Caco-2 (cell line): Measurements from ENCODE around the gene PPP1R16B. TPM values are rescaled to one million over a fixed set of nuclear protein-coding genes. Genes with fewer than 3 reads are reported as not detected.
A peak's percentile ranks its signal among the peaks of the same experiment; 100 is the strongest.

ENCODE experiments used
- BruUV-seq: library from RNA; stranded (reverse); fragments of 400-500 nt; replicated peaks from 2 replicates; lab custom pipeline; 2021; lab: Mats Ljungman, UMichigan
- CTCF ChIA-PET: fragments of 300-600 bp; sonication (Branson Sonifier 250); formaldehyde crosslinking; loops from one replicate; lab custom pipeline; 2022; ENCODE audit warnings: antibody characterized with exemption; lab: Charles Lee
- POLR2A ChIA-PET: fragments of 300-600 bp; sonication (Branson Sonifier 250); formaldehyde crosslinking; loops from one replicate; lab custom pipeline; 2022; ENCODE audit warnings: antibody characterized with exemption; lab: Charles Lee
- DNase-seq, 2 experiments: peaks; one replicate each; pipeline versions ENCODE4 v3.0.0 to v3.0.0-alpha.2; 2020 to 2022
- H3K27me3 ChIP-seq: replicated peaks from 2 replicates; pipeline ENCODE4 v1.6.0; 2011; ENCODE audit warnings: low read length; ENCODE audit not compliant: control insufficient read depth, insufficient read depth
- H3K36me3 ChIP-seq: 2 replicates; pipeline ENCODE4 v1.5.1; 2011; ENCODE audit warnings: low read length; ENCODE audit not compliant: control insufficient read depth, insufficient read depth
- H3K4me1 ChIP-seq: fragments of 250-450 bp; sonication (Bioruptor Pico); 2 replicates; pipeline ENCODE4 v1.5.1; 2020; ENCODE audit warnings: mild to moderate bottlenecking
- H3K4me3 ChIP-seq: 2 replicates; pipeline ENCODE4 v1.5.1; 2011; ENCODE audit warnings: low read depth, mild to moderate bottlenecking, control low read depth, low read length
- H3K9me3 ChIP-seq: fragments of 250-450 bp; sonication (Bioruptor Pico); 2 replicates; pipeline ENCODE4 v1.5.1; 2020; ENCODE audit warnings: mild to moderate bottlenecking, moderate library complexity
- H3K27ac Mint-ChIP-seq: one replicate; pipeline ENCODE4 v1.8.0; 2022; ENCODE audit warnings: mixed read lengths; ENCODE audit not compliant: unreplicated experiment
- H3K27me3 Mint-ChIP-seq: one replicate; pipeline ENCODE4 v1.8.0; 2022; ENCODE audit warnings: mixed read lengths; ENCODE audit not compliant: insufficient read depth, unreplicated experiment
- H3K36me3 Mint-ChIP-seq: one replicate; pipeline ENCODE4 v1.8.0; 2022; ENCODE audit warnings: mild to moderate bottlenecking, mixed read lengths; ENCODE audit not compliant: insufficient read depth, unreplicated experiment
- H3K4me1 Mint-ChIP-seq: one replicate; pipeline ENCODE4 v1.8.0; 2022; ENCODE audit warnings: low read depth, mixed read lengths; ENCODE audit not compliant: unreplicated experiment
- H3K4me3 Mint-ChIP-seq: one replicate; pipeline ENCODE4 v1.8.0; 2022; ENCODE audit warnings: mild to moderate bottlenecking, moderate library complexity, mixed read lengths; ENCODE audit not compliant: unreplicated experiment
- H3K9me3 Mint-ChIP-seq: one replicate; pipeline ENCODE4 v1.8.0; 2022; ENCODE audit warnings: mixed read lengths; ENCODE audit not compliant: unreplicated experiment
- intact Hi-C: fragments of 100-400 bp; cut with micrococcal nuclease; formaldehyde crosslinking; loops from one replicate; pipeline ENCODE4 v1.10.0; 2022; ENCODE audit not compliant: unreplicated experiment
- total RNA-seq: library from RNA; stranded (reverse); gene quantifications from 2 replicates; pipeline ENCODE4 v1.2.3, GENCODE V29; 2022
- TF ChIP-seq, protein P1 (sequence below), 2 experiments: fragments of 200-600 bp in 1 of 2; IDR thresholded peaks; 1 replicate in 1 of 2; 2 replicates in 1 of 2; pipeline versions ENCODE4 v1.5.1 to v1.8.0; 2011 to 2022; ENCODE audit warnings: antibody characterized with exemption in 1 of 2, control low read depth in 1 of 2, inconsistent platforms in 1 of 2, low read depth in 1 of 2, low read length in 1 of 2, mild to moderate bottlenecking in 1 of 2, moderate library complexity in 1 of 2; ENCODE audit not compliant: insufficient read depth in 1 of 2, severe bottlenecking in 1 of 2, unreplicated experiment in 1 of 2

The PPP1R16B gene
- total RNA-seq, 1 experiment from 2014 or later: not detected

DNA sequence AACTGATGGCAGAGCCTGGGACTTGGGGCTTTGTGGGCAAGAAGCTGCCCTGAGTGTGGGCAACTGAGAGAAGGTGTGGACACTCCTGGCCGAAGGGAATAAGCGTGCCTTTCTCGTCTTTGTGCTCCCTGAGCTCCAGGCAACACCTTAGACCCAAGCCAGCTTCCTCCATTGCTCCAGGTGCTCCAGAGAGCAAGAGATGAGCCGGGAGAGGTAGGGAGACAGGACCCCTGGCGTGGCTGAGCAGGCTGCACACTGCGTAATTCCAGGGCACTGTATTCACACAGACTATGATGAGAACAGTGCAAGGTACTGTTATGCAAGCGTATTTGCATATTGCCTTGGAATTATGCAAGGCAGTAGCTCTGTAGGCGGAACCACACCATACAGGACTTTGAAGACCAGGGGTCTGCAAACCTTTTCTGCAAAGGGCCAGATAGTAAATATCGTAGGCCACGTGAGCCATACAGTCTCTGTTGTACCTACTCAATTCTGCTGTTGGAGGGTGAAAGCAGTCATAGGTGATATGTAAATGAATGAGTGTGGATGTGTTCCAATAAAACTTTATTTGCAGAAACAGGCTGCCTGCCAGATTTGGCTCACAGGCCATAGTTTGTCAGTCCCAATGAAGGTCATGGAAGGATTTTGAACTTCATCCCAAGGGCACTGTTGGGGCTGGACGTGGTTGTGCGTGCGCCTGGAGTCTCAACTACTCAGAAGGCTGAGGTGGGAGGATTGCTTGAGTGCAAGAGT is 78.7 kb downstream of the PPP1R16B start:
- Histone ChIP-seq H3K4me3 (no peak overlapping the region), H3K36me3 (no peaks in the 10 kb centered on the region), H3K27me3 (no peaks in the 10 kb centered on the region), H3K9me3 (no peaks in the 10 kb centered on the region), H3K4me1 (peaks cover 8% of the 10 kb centered on the region; the same call in 1 of the 2 replicates)
- Mint-ChIP-seq H3K27ac (no peak overlapping the region), H3K27me3 (peaks cover 17% of the 10 kb centered on the region), H3K4me3 (no peak overlapping the region), H3K36me3 (no peaks in the 10 kb centered on the region), H3K9me3 (no peaks in the 10 kb centered on the region), H3K4me1 (no peaks in the 10 kb centered on the region)
- intact Hi-C loops: no loop called here
- TF ChIP-seq, protein P1, sequence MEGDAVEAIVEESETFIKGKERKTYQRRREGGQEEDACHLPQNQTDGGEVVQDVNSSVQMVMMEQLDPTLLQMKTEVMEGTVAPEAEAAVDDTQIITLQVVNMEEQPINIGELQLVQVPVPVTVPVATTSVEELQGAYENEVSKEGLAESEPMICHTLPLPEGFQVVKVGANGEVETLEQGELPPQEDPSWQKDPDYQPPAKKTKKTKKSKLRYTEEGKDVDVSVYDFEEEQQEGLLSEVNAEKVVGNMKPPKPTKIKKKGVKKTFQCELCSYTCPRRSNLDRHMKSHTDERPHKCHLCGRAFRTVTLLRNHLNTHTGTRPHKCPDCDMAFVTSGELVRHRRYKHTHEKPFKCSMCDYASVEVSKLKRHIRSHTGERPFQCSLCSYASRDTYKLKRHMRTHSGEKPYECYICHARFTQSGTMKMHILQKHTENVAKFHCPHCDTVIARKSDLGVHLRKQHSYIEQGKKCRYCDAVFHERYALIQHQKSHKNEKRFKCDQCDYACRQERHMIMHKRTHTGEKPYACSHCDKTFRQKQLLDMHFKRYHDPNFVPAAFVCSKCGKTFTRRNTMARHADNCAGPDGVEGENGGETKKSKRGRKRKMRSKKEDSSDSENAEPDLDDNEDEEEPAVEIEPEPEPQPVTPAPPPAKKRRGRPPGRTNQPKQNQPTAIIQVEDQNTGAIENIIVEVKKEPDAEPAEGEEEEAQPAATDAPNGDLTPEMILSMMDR (IDR thresholded peaks at IDR 0.05; ENCODE audit: insufficient read depth in 1 of 2, low read depth in 1 of 2, low read length in 1 of 2, severe bottlenecking in 1 of 2, unreplicated experiment in 1 of 2): peak in 1 of 2 experiments; percentile 2
- DNase-seq: no peak
- CTCF ChIA-PET: interaction anchor here (1.3 to 1.7 kb wide), 3 partner anchors 9 to 78 kb away, joined by 4 to 7 read pairs (median 6); partner anchors contain the start of gene DHX35
- POLR2A ChIA-PET: no interaction called here
- no TSS peak for BruUV-seq

DNA sequence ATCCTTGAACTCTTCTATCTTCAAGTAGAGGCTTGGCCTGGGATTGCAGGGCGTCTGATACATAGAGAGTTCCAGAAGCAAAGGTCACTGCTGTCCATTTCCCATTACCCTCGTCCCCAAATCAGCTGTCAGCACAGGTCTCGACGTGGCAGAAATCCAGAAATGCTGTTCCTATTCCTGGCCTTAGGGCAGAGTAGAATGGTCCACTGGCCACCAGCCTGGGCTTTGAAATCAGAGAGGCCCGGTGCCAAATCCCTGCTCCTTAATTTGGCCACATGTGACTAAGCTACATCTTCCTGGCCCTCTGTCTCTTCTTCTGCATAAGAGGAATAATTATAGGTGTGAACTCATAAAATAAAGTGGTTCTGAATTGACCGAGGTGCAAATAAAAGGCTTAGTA is 79.9 kb downstream of the PPP1R16B start:
- no peak for DNase-seq
- BruUV-seq: no TSS peak
- POLR2A ChIA-PET: no interaction called here

DNA sequence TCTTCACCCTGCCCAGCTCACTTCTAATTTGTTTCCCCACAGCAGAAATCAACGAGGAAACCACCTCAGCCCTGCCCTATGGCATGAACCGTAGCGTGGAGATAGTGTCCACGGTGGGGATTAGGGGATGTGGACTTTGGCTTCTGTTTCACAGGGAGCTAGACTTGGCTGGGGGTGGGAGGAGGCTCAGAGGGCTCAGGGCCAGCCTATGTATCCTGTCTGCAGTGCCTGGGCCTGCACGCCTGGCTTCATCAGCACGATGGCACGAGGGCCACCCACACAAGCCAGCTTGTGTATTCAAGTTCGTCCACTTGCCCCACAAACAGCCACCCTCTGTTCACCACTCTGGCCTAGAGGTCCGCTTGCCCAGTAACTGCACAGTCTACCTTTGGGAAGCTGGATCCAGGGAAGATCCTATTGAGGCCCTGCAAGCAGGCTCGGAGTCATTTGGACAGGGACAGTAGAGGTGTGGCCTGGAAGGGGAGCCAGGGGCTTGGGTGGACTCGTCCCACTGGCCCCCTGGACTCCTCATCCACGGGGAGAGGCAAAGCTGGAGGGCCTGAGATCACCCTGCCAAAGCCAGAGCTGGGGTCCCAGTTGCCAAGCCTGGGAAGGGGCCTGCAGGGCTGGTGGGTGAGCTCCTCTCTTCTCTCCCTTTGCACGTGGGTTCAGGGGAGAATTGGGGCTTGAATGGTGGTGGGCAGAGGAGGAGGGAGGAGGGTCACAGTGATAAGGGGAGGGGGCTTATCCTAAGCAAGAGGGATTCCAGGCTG is 82.7 kb downstream of the PPP1R16B start:
- Histone ChIP-seq H3K4me1 (peaks cover 8% of the 10 kb centered on the region; the same call in 1 of the 2 replicates), H3K36me3 (no peaks in the 10 kb centered on the region), H3K9me3 (no peaks in the 10 kb centered on the region), H3K4me3 (no peak overlapping the region), H3K27me3 (no peaks in the 10 kb centered on the region; the same call in 1 of the 2 replicates)
- no peak overlapping the region for H3K4me3 Mint-ChIP-seq
- DNase-seq: peak in 1 of 2 experiments; percentile 38
- peaks cover 3% of the 10 kb centered on the region for H3K4me1 Mint-ChIP-seq
- CTCF ChIA-PET: interaction anchor here (0.5 to 1.2 kb wide), 3 partner anchors 17 to 38 kb away, joined by 4 to 6 read pairs (median 5); partner anchors contain the start of gene FAM83D
- intact Hi-C loops: no loop called here
- no peaks in the 10 kb centered on the region for H3K9me3 Mint-ChIP-seq
- H3K27ac Mint-ChIP-seq: no peak overlapping the region
- H3K27me3 Mint-ChIP-seq: no peaks in the 10 kb centered on the region
- no peaks in the 10 kb centered on the region for H3K36me3 Mint-ChIP-seq
- POLR2A ChIA-PET: no interaction called here
- no TSS peak for BruUV-seq
- TF ChIP-seq, protein P1 (IDR thresholded peaks at IDR 0.05; ENCODE audit: insufficient read depth in 1 of 2, low read depth in 1 of 2, low read length in 1 of 2, severe bottlenecking in 1 of 2, unreplicated experiment in 1 of 2): no peak

More for the DNA sequence above, 79.9 kb downstream of the PPP1R16B start:
- TF ChIP-seq, protein P1 (IDR thresholded peaks at IDR 0.05; ENCODE audit: insufficient read depth in 1 of 2, low read depth in 1 of 2, low read length in 1 of 2, severe bottlenecking in 1 of 2, unreplicated experiment in 1 of 2): no peak
- CTCF ChIA-PET: no interaction called here
- Histone ChIP-seq H3K4me3 (no peak overlapping the region), H3K36me3 (no peaks in the 10 kb centered on the region), H3K27me3 (no peaks in the 10 kb centered on the region), H3K9me3 (no peaks in the 10 kb centered on the region), H3K4me1 (peaks cover 8% of the 10 kb centered on the region; the same call in 1 of the 2 replicates)
- H3K27me3 Mint-ChIP-seq: peaks cover 14% of the 10 kb centered on the region
- H3K4me1 Mint-ChIP-seq: no peaks in the 10 kb centered on the region
- no peaks in the 10 kb centered on the region for H3K9me3 Mint-ChIP-seq
- no peaks in the 10 kb centered on the region for H3K36me3 Mint-ChIP-seq
- no peak overlapping the region for H3K27ac Mint-ChIP-seq
- intact Hi-C loops: no loop called here
- H3K4me3 Mint-ChIP-seq: no peak overlapping the region
